ENCODE data around the gene SLC51A.

GRCh38 chr3:196195664-196196265, 20.6 kb upstream of the SLC51A start:
- TF ChIP-seq SNRNP70 (optimal IDR thresholded peaks at IDR 0.05; ENCODE audit: low read depth, low read length) = no peak
- no peak for TF ChIP-seq POLR2A (conservative IDR thresholded peaks at IDR 0.05)
- TF ChIP-seq SMC3 (conservative IDR thresholded peaks at IDR 0.05; ENCODE audit: insufficient read depth, low read depth, low read length) = no peak
- TF ChIP-seq CTCF (IDR thresholded peaks at IDR 0.05 in 2 of 3, conservative IDR thresholded peaks at IDR 0.05 in 1 of 3; ENCODE audit: insufficient read depth in 2 of 3, low read depth in 1 of 3, low read length in 3 of 3) = no peak
- no peak for TF ChIP-seq GABPA (tag; conservative IDR thresholded peaks at IDR 0.05; ENCODE audit: low read depth)
- TF ChIP-seq TCF7L2 (IDR thresholded peaks at IDR 0.05; ENCODE audit: low read depth, low read length) = no peak
- no peak for TF ChIP-seq NFIC (IDR thresholded peaks at IDR 0.05)
- no peak for TF ChIP-seq ZNF274 (IDR thresholded peaks at IDR 0.05; ENCODE audit: borderline replicate concordance, low read depth, low read length)

Measured in K562 (cell line).